Middle frontal gyrus (tissue), 1 donor: ENCODE data around the gene RPA3.

ENCODE experiments used
- DNase-seq: peaks from one replicate; pipeline ENCODE4 v3.0.0-alpha.2; 2015; ENCODE audit warnings: low spot score; ENCODE audit errors: extremely low spot score

The RPA3 gene

GRCh38 chr7:7718492-7718891 lies at the start of gene RPA3:
RPA3 (minus strand) TSS chr7:7718607; CDS start chr7:7640418, 78,189 bp downstream.
- no peak for DNase-seq

GRCh38 chr7:7766671-7767070 lies 48.3 kb upstream of the RPA3 start:
- no peak for DNase-seq

DNA sequence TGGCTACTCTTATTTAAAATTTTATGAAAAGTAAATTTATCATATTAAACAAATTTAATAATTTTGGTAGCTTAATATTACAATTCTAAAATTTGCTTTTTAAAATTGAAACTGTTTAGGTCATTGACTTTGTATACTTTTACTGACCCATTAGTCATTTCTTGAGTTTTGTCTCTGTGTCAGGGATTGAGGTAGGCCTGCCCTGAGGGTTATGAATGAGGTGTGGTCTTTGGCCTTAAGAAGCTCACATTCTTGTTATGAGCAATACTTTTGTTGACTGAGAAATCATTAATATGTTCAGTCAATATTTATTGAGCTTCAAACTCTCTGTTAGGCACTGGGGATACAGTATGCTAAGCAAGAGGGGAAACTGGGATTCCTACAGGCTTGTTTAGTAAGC lies 47.0 kb upstream of the RPA3 start:
- DNase-seq, result no peak

DNA sequence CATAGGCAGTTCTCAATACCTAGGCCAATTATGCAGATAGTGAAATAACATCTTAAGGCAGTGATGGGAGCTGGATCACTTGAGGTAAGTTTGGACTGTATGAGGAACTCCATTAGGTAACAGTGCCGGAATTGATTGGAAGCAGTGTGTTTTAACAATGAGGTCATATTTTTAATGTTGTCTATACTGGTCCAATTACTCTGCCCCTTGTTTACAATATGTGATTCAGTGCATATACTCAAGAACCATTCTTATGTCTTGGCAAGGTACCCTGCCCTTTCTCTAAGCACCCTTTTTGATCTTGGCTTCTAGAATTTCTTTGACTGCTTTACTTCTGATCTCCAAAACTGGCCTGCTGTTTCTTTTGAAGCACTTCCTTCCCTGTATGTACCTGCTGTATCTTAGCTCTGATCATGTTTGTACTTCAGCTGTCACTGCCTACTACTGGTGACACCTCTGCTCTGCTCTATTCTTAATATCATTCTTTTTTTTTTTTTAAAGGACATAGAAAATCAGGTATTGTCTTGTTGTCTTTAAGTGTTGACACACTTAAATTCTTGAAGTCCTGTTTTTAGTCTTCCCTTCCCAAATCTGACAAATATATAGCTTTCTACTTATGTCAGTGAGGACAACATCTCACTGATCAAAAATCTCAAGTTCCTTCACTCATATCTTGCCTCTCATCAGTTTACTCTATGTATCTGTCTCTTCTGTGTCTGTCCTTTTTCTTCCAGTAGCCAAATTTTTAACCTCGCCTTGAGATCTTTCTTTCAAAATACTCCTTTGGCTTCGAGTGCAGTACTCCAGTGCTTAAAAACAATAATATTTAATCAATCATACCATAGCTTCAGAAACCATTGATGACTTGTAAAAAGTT lies 46.4 kb upstream of the RPA3 start:
- DNase-seq, result no peak

GRCh38 chr7:7761974-7762779 lies 43.8 kb upstream of the RPA3 start:
- DNase-seq, result no peak

DNA sequence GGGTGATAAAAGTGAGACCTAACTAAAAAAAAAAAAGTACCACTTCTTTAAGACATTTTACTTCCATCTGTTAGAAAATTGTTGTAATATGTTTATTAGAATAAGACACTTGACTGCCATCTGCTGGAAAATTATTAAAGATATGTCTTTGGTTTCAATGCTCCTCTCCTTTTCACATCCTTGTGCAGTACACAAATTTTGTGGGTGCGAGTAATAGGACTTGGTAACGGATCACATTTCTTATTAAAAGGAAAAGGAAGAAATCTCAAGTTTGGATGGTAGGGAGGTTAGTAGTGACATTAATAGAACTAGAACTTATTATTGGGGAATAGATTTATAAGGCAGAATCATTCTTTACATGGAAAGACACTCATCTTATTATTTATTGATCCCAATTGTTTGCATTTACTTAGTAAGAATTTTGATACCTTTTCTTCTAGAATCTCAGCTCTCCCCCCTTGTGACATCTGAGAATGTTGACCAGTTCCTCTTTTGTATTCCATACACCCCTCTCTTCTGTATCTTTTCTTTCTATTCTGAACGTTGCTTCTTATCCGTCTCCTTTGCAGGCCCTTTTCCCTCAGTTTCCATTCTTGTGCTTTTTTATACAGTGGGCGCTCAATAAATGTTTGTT lies 43.0 kb upstream of the RPA3 start:
- no peak for DNase-seq

DNA sequence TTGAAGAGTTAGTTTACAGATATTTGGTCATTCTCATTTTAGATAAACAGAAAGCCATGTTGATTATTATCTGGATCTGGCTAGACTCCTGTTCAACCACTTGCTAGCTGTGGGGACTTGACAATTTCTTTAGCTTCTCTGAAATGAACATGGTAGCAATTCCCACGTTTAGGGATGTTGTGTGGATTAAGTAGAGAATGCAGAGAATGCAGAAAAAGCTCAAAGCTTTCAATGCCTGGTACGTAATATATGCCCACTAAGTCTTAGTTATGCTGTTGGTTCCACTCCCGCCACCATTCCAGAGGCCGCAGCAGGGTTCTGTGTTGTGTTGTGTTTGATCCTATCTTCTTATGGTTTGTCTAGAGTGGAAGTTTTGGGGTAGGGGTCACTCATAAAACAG lies 39.2 kb upstream of the RPA3 start:
- no peak for DNase-seq

DNA sequence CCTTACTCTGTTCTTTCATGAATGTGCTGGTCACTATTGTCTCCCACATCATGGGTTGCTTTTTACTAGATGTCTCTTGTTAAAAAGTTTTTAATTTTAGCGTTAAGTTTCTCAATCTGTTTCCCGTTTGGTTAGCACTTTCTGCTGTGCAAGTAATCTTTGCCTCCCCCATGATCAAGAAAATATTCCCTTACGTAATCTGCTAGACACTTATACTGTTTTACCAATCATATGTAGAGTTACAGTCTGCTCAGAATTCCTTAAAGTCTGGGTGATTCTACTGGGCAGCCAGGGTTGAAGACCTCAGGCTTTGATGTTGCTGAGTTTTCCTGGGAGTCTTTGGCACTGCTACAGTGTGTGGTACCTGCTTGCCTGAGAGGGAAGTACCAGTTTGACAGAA lies 38.2 kb upstream of the RPA3 start:
- no peak for DNase-seq

DNA sequence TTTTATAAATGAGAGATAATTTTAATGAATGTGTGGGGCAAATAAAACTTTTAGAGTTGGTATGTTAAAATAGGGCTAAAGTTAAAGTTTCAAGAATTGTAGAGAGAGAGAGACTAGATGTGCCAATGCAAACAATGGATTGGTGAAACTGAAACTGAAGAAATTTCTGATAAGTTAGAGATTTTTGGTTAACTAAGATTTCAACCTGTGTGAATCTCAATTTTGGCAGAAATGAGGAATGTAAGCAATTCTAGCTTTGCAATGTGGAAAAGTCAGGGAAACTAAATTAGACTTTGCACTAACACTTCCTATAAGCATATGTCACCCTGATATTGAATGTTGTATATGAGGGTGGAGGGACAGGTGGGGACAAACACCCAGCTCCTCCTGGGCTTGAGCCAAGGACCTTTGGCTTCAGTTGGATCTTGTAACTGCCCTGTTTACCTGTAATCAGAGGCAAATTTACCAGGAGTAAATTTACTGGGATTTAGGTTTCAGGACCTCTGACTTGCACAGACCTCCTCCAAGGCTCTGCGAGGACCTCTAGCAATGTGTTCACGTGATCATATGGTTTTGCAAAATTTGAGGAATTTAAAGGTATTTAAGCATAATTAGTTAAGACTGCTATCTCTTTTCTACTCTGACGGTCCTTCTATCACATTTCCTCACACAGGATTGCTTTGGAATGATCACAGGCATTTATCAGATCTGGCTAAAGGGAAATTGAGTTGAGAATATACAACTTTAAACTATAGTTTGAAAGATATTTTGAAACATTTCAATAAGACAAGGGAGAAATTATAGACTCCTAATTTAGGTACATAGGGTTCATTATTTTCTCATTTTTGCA lies 33.1 kb upstream of the RPA3 start:
- DNase-seq, result no peak

DNA sequence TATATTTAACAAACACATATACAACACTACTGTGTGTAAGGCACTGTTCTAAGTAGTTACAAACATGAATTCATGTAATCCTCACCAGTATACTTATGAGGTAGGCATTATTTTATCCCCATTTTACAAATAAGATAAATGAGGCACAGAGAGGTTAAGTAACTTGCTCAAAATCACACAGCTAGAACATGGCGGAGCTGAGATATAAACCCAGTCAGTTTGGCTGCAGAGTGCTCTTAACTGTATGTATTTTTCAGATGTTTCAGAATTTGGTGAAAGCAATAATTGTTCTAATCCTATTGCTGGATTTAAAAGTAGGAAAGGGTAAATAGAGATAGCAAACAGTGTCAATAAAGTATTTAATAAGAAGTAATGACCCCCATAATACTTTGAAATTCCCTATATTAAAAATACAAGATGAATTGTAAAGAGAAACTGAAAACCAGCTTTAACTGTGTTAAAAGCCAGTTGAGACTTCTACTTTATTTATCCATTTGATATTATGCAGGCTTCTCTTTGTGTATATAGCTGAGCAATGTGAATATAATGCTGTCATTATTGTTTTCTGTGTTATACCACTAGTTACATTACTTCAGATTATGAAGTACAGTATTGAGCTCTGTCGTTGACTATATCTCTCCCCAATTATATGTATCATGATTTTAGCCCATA lies 32.3 kb upstream of the RPA3 start:
- DNase-seq, result no peak

GRCh38 chr7:7746458-7746857 lies 28.1 kb upstream of the RPA3 start:
- no peak for DNase-seq

GRCh38 chr7:7745966-7746365 lies 27.6 kb upstream of the RPA3 start:
- DNase-seq, result no peak

- no peak for DNase-seq
Measured at GRCh38 chr7:7745258-7745657, 26.9 kb upstream of the RPA3 start.

DNA sequence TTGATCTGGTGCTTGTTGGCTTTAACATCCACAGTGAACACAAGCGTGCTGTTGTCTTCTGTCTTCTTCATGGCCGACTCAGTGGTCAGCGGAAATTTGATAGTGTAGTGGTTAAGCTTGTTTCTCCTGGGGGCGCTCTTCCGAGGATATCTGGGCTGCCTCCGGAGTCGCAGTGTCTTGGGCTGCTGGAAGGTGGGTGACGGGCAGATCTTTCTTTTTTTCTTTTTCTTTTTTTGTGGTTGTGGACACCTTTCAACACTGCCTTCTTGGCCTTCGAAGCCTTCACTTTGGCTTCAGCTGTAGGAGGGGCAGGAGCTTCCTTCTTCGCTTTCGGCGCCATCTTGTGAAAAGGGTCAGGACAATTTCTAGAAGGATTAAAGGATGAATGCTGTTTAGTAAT lies 23.8 kb upstream of the RPA3 start:
- no peak for DNase-seq

DNA sequence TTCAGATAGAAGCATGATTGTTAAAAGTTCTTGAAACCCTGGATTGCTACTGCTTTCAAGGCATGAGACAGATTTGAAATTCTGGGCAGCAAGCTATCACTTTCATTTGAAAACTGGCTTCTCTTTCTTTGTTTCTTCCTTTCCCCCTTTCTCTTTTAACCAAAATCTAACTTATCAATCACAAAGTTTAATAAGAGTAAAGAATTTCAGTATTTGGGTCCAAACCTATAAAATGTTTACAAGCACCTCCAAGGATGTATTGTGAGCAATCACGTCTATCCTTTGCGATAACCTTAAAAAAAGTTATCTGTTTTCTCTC lies 21.6 kb upstream of the RPA3 start:
- DNase-seq, result no peak

DNA sequence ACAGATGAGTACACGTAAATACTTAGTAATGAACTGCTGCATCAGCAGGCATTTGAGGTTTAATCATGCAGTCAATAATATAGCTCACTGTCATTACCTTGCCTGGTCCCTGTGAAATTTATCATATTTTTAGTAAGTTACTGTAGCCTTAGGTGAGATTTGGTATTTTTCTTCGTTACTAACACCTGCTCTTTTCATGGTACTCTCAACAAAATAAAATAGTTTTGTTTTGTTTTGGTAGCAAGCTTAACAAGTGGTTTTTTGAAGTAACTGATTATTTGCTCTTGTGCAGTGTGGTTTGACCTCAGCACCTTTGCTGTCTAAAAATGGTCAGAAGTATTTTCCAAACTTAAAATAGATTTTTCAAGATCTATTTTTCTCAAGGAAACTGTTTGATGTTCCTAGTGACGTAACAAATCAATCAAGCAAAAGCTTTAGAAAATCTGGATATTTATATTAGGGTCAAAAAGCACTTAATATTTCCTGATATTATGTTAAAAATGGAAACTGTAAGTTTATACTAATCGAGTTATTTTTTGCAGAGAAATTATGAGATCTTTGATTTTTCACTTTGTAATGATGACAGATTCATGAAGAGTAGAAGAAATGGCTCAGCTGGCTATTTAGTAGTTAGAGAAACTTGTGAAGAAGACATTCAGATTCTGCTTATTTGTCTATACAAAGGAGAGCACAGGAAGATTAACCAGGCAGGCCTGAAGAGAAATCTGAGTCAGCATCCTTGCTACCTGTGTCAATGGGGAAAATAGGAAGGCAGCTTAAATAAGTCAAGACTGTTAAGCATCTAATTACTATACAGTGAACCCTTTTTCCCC lies 21.0 kb upstream of the RPA3 start:
- no peak for DNase-seq

GRCh38 chr7:7738622-7739021 lies 20.2 kb upstream of the RPA3 start:
- DNase-seq, result no peak

- DNase-seq, result no peak
Measured at GRCh38 chr7:7738177-7738576, 19.8 kb upstream of the RPA3 start.

- no peak for DNase-seq
Measured at GRCh38 chr7:7737674-7738073, 19.3 kb upstream of the RPA3 start.

GRCh38 chr7:7736671-7737070 lies 18.3 kb upstream of the RPA3 start:
- DNase-seq, result no peak
